HFFc6 (cell line): Measurements from ENCODE around the gene GRB10. TPM values are rescaled to one million over a fixed set of nuclear protein-coding genes. Genes with fewer than 3 reads are reported as not detected.

Source experiments
- DNase-seq: peaks from one replicate; pipeline ENCODE4 v3.0.0-alpha.2; 2018
- H3K27ac Mint-ChIP-seq: 2 replicates; pipeline ENCODE4 v1.8.0; 2020; ENCODE audit warnings: mild to moderate bottlenecking, mixed read lengths
- H3K27me3 Mint-ChIP-seq: 2 replicates; pipeline ENCODE4 v1.8.0; 2021; ENCODE audit warnings: mild to moderate bottlenecking, moderate library complexity, mixed read lengths; ENCODE audit not compliant: insufficient read depth
- H3K36me3 Mint-ChIP-seq: 2 replicates; pipeline ENCODE4 v1.8.0; 2021; ENCODE audit warnings: low read depth, mixed read lengths
- H3K4me1 Mint-ChIP-seq: 2 replicates; pipeline ENCODE4 v1.8.0; 2020; ENCODE audit warnings: low read depth, mixed read lengths
- H3K4me3 Mint-ChIP-seq: 2 replicates; pipeline ENCODE4 v1.8.0; 2020; ENCODE audit warnings: mild to moderate bottlenecking, moderate library complexity, mixed read lengths
- H3K9me3 Mint-ChIP-seq: 2 replicates; pipeline ENCODE4 v1.8.0; 2020; ENCODE audit warnings: mild to moderate bottlenecking, mixed read lengths
- CTCF ChIP-seq: fragments of 200-600 bp; sonication (generic); IDR thresholded peaks from 2 replicates; pipeline ENCODE4 v1.5.0; 2021; ENCODE audit warnings: antibody characterized with exemption, mild to moderate bottlenecking
- total RNA-seq, 6 experiments: library from RNA; stranded (reverse); fragmentation: NEBNext Ultra II Directional; extraction: Animal tissue kit (Norgen Biotek cat#: 25700); gene quantifications; 2 replicates in 1 of 6; 3 replicates in 5 of 6; pipeline ENCODE4 v1.2.3, GENCODE V29; 2021

Gene GRB10
- total RNA-seq, 6 experiments from 2014 or later = 13.6 to 17.8 (median 14.8) TPM

GRCh38 chr7:50720295-50720694, 62.4 kb downstream of the GRB10 start:
- H3K36me3 Mint-ChIP-seq = no peaks in the 10 kb centered on the region
- no peaks in the 10 kb centered on the region; the same call in 1 of the 2 replicates for H3K27me3 Mint-ChIP-seq
- no peak for DNase-seq
- H3K9me3 Mint-ChIP-seq = no peaks in the 10 kb centered on the region
- H3K4me1 Mint-ChIP-seq = peaks cover 24% of the 10 kb centered on the region
- H3K27ac Mint-ChIP-seq = no peak overlapping the region
- H3K4me3 Mint-ChIP-seq = no peak overlapping the region
- no peak for TF ChIP-seq CTCF

- no peaks in the 10 kb centered on the region for H3K36me3 Mint-ChIP-seq
- no peak overlapping the region for H3K27ac Mint-ChIP-seq
- H3K4me3 Mint-ChIP-seq = no peak overlapping the region
- DNase-seq = no peak
- peaks cover 32% of the 10 kb centered on the region for H3K4me1 Mint-ChIP-seq
- no peaks in the 10 kb centered on the region for H3K9me3 Mint-ChIP-seq
- H3K27me3 Mint-ChIP-seq = no peaks in the 10 kb centered on the region; the same call in 1 of the 2 replicates
- no peak for TF ChIP-seq CTCF
These were observed 63.8 kb downstream of the GRB10 start for GRCh38 chr7:50718876-50719275.

GRCh38 chr7:50718311-50718710, 64.4 kb downstream of the GRB10 start:
- Mint-ChIP-seq H3K36me3 (no peaks in the 10 kb centered on the region), H3K27me3 (no peaks in the 10 kb centered on the region; the same call in 1 of the 2 replicates), H3K4me1 (peaks cover 32% of the 10 kb centered on the region), H3K4me3 (no peak overlapping the region), H3K9me3 (no peaks in the 10 kb centered on the region), H3K27ac (no peak overlapping the region)
- DNase-seq = no peak
- no peak for TF ChIP-seq CTCF

- Mint-ChIP-seq H3K9me3 (no peaks in the 10 kb centered on the region), H3K4me1 (peaks cover 39% of the 10 kb centered on the region), H3K27me3 (no peaks in the 10 kb centered on the region; the same call in 1 of the 2 replicates), H3K36me3 (no peaks in the 10 kb centered on the region), H3K4me3 (no peak overlapping the region), H3K27ac (no peak overlapping the region)
- DNase-seq = no peak
- TF ChIP-seq CTCF = no peak
These were observed 65.5 kb downstream of the GRB10 start for GRCh38 chr7:50717181-50717580.

- DNase-seq = no peak
- no peaks in the 10 kb centered on the region; the same call in 1 of the 2 replicates for H3K27me3 Mint-ChIP-seq
- H3K4me3 Mint-ChIP-seq = no peak overlapping the region
- TF ChIP-seq CTCF = no peak
- peaks cover 37% of the 10 kb centered on the region for H3K4me1 Mint-ChIP-seq
- H3K27ac Mint-ChIP-seq = no peak overlapping the region; the same call in 1 of the 2 replicates
- no peaks in the 10 kb centered on the region for H3K36me3 Mint-ChIP-seq
- H3K9me3 Mint-ChIP-seq = no peaks in the 10 kb centered on the region
These were observed 67.8 kb downstream of the GRB10 start for GRCh38 chr7:50714857-50715256.
